HG03558 (cell line): Measurements from ENCODE around the gene LPP.

ENCODE experiments used
- ATAC-seq: cut with Tn5 transposase; IDR thresholded peaks from one replicate; pipeline ENCODE4 v1.9.1; 2021; ENCODE audit warnings: moderate number of reproducible peaks; ENCODE audit not compliant: unreplicated experiment; ENCODE audit errors: extremely low read depth

The LPP gene

GRCh38 chr3:188168186-188168585 lies 14.2 kb downstream of the LPP start:
- no peak for ATAC-seq

- ATAC-seq = no peak
Observed at GRCh38 chr3:188168648-188169047, 14.7 kb downstream of the LPP start.

GRCh38 chr3:188169830-188170455 lies 16.0 kb downstream of the LPP start:
- ATAC-seq = no peak

GRCh38 chr3:188170461-188171459 lies 16.8 kb downstream of the LPP start:
- no peak for ATAC-seq

- ATAC-seq = no peak
Observed at GRCh38 chr3:188171682-188172467, 17.9 kb downstream of the LPP start.

GRCh38 chr3:188174317-188175044 lies 20.5 kb downstream of the LPP start:
- no peak for ATAC-seq

- no peak for ATAC-seq
Observed at GRCh38 chr3:188176476-188176875, 22.5 kb downstream of the LPP start.

- ATAC-seq = no peak
Observed at GRCh38 chr3:188176884-188177283, 22.9 kb downstream of the LPP start.

GRCh38 chr3:188177721-188178120 lies 23.8 kb downstream of the LPP start:
- ATAC-seq = no peak

GRCh38 chr3:188178293-188178936 lies 24.5 kb downstream of the LPP start:
- ATAC-seq = no peak

GRCh38 chr3:188179006-188179966 lies 25.3 kb downstream of the LPP start:
- ATAC-seq = no peak

GRCh38 chr3:188180114-188180513 lies 26.2 kb downstream of the LPP start:
- ATAC-seq = no peak

- ATAC-seq = no peak
Observed at GRCh38 chr3:188183452-188183851, 29.5 kb downstream of the LPP start.

- no peak for ATAC-seq
Observed at GRCh38 chr3:188184160-188184559, 30.2 kb downstream of the LPP start.

- no peak for ATAC-seq
Observed at GRCh38 chr3:188184649-188185048, 30.7 kb downstream of the LPP start.

GRCh38 chr3:188185717-188186251 lies 31.8 kb downstream of the LPP start:
- ATAC-seq = no peak

- ATAC-seq = no peak
Observed at GRCh38 chr3:188187053-188187452, 33.1 kb downstream of the LPP start.

GRCh38 chr3:188188911-188189310 lies 35.0 kb downstream of the LPP start:
- ATAC-seq = no peak
